C4-2B (cell line): ENCODE results near the gene PYDC1.
"Not testable (repeated sequence)": the region's sequence is repeated elsewhere in the genome, so short reads cannot be mapped to it uniquely, and the experiment has no call there.

Experiments
- ZFX ChIP-seq: fragments of 450-650 bp; IDR thresholded peaks from 2 replicates; pipeline ENCODE4 v1.6.1; 2017
- TF ChIP-seq, protein P1 (sequence below): fragments of 450-650 bp; conservative IDR thresholded peaks from 2 replicates; pipeline ENCODE4 v1.5.1; 2017; ENCODE audit warnings: mild to moderate bottlenecking

DNA sequence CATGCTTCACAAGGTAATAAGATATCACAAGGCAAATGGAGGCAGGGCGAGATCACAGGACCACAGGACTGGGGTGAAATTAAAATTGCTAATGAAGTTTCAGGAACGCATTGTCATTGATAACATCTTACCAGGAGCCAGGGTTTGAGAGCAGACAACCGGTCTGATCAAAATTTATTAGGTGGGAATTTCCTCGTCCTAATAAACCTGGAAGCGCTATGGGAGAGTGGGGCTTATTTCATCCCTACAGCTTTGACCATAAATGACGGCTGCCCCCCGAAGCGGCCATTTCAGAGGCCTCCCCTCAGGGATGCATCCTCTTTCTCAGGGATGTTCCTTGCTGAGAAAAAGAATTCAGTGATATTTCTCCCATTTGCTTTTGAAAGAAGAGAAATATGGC lies 28.7 kb upstream of the PYDC1 start:
- TF ChIP-seq, protein P1, sequence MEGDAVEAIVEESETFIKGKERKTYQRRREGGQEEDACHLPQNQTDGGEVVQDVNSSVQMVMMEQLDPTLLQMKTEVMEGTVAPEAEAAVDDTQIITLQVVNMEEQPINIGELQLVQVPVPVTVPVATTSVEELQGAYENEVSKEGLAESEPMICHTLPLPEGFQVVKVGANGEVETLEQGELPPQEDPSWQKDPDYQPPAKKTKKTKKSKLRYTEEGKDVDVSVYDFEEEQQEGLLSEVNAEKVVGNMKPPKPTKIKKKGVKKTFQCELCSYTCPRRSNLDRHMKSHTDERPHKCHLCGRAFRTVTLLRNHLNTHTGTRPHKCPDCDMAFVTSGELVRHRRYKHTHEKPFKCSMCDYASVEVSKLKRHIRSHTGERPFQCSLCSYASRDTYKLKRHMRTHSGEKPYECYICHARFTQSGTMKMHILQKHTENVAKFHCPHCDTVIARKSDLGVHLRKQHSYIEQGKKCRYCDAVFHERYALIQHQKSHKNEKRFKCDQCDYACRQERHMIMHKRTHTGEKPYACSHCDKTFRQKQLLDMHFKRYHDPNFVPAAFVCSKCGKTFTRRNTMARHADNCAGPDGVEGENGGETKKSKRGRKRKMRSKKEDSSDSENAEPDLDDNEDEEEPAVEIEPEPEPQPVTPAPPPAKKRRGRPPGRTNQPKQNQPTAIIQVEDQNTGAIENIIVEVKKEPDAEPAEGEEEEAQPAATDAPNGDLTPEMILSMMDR, result not testable (repeated sequence)
- not testable (repeated sequence) for TF ChIP-seq ZFX
